ENCODE results near the gene MCRS1. TPM values are rescaled to one million over a fixed set of nuclear protein-coding genes. Genes with fewer than 3 reads are reported as not detected.

MCRS1 gene
- total RNA-seq (2014; rRNA removed; shearing (Covaris generic)) (72.0 and 75.6 TPM in 2 replicates), total RNA-seq (2022) (65.4 and 72.4 TPM in 2 replicates), Bru-seq, nascent RNA (percentile 69 among the genes with signal in this experiment), BruChase-seq, experiment 1, labeled RNA remaining after a 6-hour chase (percentile 83 among the genes with signal in this experiment), BruChase-seq, experiment 2, labeled RNA remaining after a 2-hour chase (percentile 70 among the genes with signal in this experiment)
- long read RNA-seq, transcript MCRS1-203 (13 exons, 1,686 nt): minor isoform, 5 of 169 reads
- long read RNA-seq, transcript MCRS1-201 (15 exons, 1,928 nt): major isoform, 122 of 169 reads
- long read RNA-seq, transcript MCRS1-211 (16 exons, 1,936 nt): minor isoform, 8 of 169 reads
- long read RNA-seq, partial matches to known transcripts: 13 of 169 reads
- long read RNA-seq, other reads (novel, unspliced or antisense): 21 of 169 reads

GRCh38 chr12:49567611-49568441, at the start of gene MCRS1:
Gene MCRS1, minus strand, starts transcription at chr12:49568142. Its CDS starts 1,411 bp downstream, at chr12:49566731.
- no peaks in the 10 kb centered on the region for H3K9me2 ChIP-seq (ENCODE audit: insufficient read depth, low read length)
- H3K4me3 ChIP-seq (ENCODE audit: low read depth, low read length, poor library complexity, severe bottlenecking): peak within 1 kb of the TSS; percentile 94
- H4K20me1 ChIP-seq (ENCODE audit: insufficient read depth, low read length): no peaks in the 10 kb centered on the region
- H3K27ac ChIP-seq (ENCODE audit: low read depth, low read length, poor library complexity, severe bottlenecking): peak within 1 kb of the TSS; percentile 54
- H2AFZ ChIP-seq (ENCODE audit: low read length): peak within 1 kb of the TSS; percentile 92
- peaks cover 19% of the 10 kb centered on the region for H3K4me1 ChIP-seq (ENCODE audit: insufficient read depth, low read length, poor library complexity, severe bottlenecking)
- BruUV-seq (replicated peaks): TSS peak; percentile 91
- TF ChIP-seq EZH2phosphoT487 (IDR thresholded peaks at IDR 0.05; ENCODE audit: borderline replicate concordance, low read depth, low read length): no peak
- TF ChIP-seq, protein P1, sequence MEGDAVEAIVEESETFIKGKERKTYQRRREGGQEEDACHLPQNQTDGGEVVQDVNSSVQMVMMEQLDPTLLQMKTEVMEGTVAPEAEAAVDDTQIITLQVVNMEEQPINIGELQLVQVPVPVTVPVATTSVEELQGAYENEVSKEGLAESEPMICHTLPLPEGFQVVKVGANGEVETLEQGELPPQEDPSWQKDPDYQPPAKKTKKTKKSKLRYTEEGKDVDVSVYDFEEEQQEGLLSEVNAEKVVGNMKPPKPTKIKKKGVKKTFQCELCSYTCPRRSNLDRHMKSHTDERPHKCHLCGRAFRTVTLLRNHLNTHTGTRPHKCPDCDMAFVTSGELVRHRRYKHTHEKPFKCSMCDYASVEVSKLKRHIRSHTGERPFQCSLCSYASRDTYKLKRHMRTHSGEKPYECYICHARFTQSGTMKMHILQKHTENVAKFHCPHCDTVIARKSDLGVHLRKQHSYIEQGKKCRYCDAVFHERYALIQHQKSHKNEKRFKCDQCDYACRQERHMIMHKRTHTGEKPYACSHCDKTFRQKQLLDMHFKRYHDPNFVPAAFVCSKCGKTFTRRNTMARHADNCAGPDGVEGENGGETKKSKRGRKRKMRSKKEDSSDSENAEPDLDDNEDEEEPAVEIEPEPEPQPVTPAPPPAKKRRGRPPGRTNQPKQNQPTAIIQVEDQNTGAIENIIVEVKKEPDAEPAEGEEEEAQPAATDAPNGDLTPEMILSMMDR (conservative IDR thresholded peaks at IDR 0.05; ENCODE audit: low read length): no peak
- ChIA-PET POLR2A (interaction anchor here (0.6 to 1.4 kb wide), 4 partner anchors 13 to 561 kb away, joined by 3 to 5 read pairs (median 4); partner anchors contain the start of gene SPATS2), CTCF (ENCODE audit: unreplicated experiment) (interaction anchor here (1.3 kb wide), 1 partner anchor 33 kb away, joined by 3 read pairs; no protein-coding TSS in a partner anchor)
- DNase-seq (ENCODE audit: low spot score): peak; percentile 97
- intact Hi-C loops (cut with micrococcal nuclease; ENCODE audit: unreplicated experiment): loop anchor here (2.0 kb wide), 2 partner anchors 55 to 201 kb away; partner anchors contain the start of genes PRPF40B and SPATS2
- H3K79me2 ChIP-seq (ENCODE audit: insufficient read depth, low read depth, low read length): peaks cover 32% of the 10 kb centered on the region
- peaks cover 44% of the 10 kb centered on the region for H3K36me3 ChIP-seq (ENCODE audit: insufficient read depth, low read length)
- H3K4me2 ChIP-seq (ENCODE audit: low read length): peak within 1 kb of the TSS; percentile 91
- no peaks in the 10 kb centered on the region for H3K9me3 ChIP-seq (ENCODE audit: low read length)

- Histone ChIP-seq H3K9me3 (ENCODE audit: low read length) (no peaks in the 10 kb centered on the region), H4K20me1 (ENCODE audit: insufficient read depth, low read length) (no peaks in the 10 kb centered on the region), H3K79me2 (ENCODE audit: insufficient read depth, low read depth, low read length) (no peaks in the 10 kb centered on the region), H3K27ac (ENCODE audit: low read depth, low read length, poor library complexity, severe bottlenecking) (no peak overlapping the region), H3K4me1 (ENCODE audit: insufficient read depth, low read length, poor library complexity, severe bottlenecking) (peaks cover 17% of the 10 kb centered on the region), H2AFZ (ENCODE audit: low read length) (no peak overlapping the region), H3K36me3 (ENCODE audit: insufficient read depth, low read length) (no peaks in the 10 kb centered on the region), H3K4me2 (ENCODE audit: low read length) (no peak overlapping the region), H3K4me3 (ENCODE audit: low read depth, low read length, poor library complexity, severe bottlenecking) (no peak overlapping the region), H3K9me2 (ENCODE audit: insufficient read depth, low read length) (no peaks in the 10 kb centered on the region)
- ChIA-PET CTCF (ENCODE audit: unreplicated experiment) (no interaction called here), POLR2A (no interaction called here)
- no TSS peak for BruUV-seq (replicated peaks)
- no peak for TF ChIP-seq EZH2phosphoT487 (IDR thresholded peaks at IDR 0.05; ENCODE audit: borderline replicate concordance, low read depth, low read length)
- TF ChIP-seq, protein P1 (conservative IDR thresholded peaks at IDR 0.05; ENCODE audit: low read length): no peak
- intact Hi-C loops (cut with micrococcal nuclease; ENCODE audit: unreplicated experiment): no loop called here
- no peak for DNase-seq (ENCODE audit: low spot score)
Measured at GRCh38 chr12:49616533-49617219, 48.7 kb upstream of the MCRS1 start.

All from OCI-LY7 (cell line).